ENCODE results near the gene NKAPL.

GRCh38 chr6:28217890-28218289 lies 41.2 kb upstream of the NKAPL start:
- TF ChIP-seq CTCF (IDR thresholded peaks at IDR 0.05): no peak
- TF ChIP-seq POLR2A (IDR thresholded peaks at IDR 0.05; ENCODE audit: low read depth): no peak
- no peak for TF ChIP-seq POLR2AphosphoS5 (IDR thresholded peaks at IDR 0.05)
- no peak for TF ChIP-seq EP300 (IDR thresholded peaks at IDR 0.05)

Measured in esophagus muscularis mucosa (tissue), 4 donors.